PFSK-1 (cell line): ENCODE measurements around the gene PAXX.

Experiments used
- FOXP2 ChIP-seq: optimal IDR thresholded peaks from 2 replicates; pipeline ENCODE3; 2011; ENCODE audit warnings: borderline replicate concordance, control low read depth, inconsistent platforms; ENCODE audit not compliant: insufficient read depth; ENCODE audit errors: extremely low read length, extremely low read depth
- POLR2AphosphoS5 ChIP-seq: IDR thresholded peaks from 2 replicates; pipeline ENCODE4 v1.6.1; 2012; ENCODE audit warnings: low read depth, mild to moderate bottlenecking, control low read depth, low read length, moderate library complexity
- SIN3A ChIP-seq: IDR thresholded peaks from 2 replicates; pipeline ENCODE4 v1.6.1; 2012; ENCODE audit warnings: mild to moderate bottlenecking, low read length, moderate library complexity, borderline replicate concordance; ENCODE audit not compliant: insufficient read depth
- TAF1 ChIP-seq: IDR thresholded peaks from 2 replicates; pipeline ENCODE4 v1.6.1; 2012; ENCODE audit warnings: low read length, control low read depth, borderline replicate concordance; ENCODE audit not compliant: insufficient read depth
- TF ChIP-seq, protein P1 (sequence below), 2 experiments: IDR thresholded peaks; 2 replicates each; pipeline versions ENCODE4 v1.6.1 to v1.8.0; 2011 to 2012; ENCODE audit warnings: low read depth in 2 of 2, low read length in 2 of 2, control low read depth in 1 of 2, inconsistent platforms in 1 of 2, mild to moderate bottlenecking in 1 of 2, moderate library complexity in 1 of 2; ENCODE audit not compliant: insufficient read depth in 1 of 2

PAXX gene

DNA sequence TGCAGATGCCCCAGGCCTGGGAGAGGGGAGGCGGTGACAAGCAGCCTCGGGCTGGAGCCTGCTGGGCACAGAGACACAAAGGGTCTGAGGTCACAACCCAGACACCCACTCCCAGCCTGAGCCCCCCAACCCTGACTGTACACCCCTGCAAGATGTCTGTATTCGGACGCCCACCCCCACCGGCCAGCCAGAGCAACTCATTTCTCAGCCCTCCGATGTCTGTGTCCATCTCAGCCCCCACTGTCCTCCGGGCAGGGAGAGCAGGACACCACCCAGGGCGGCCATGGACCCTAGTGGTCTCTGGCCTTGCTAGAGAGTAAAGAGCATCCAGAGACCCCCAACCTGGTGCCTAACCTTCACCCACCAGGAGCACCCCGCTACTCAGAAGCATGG, 36.3 kb upstream of the PAXX start:
- no peak for TF ChIP-seq TAF1
- TF ChIP-seq, protein P1, sequence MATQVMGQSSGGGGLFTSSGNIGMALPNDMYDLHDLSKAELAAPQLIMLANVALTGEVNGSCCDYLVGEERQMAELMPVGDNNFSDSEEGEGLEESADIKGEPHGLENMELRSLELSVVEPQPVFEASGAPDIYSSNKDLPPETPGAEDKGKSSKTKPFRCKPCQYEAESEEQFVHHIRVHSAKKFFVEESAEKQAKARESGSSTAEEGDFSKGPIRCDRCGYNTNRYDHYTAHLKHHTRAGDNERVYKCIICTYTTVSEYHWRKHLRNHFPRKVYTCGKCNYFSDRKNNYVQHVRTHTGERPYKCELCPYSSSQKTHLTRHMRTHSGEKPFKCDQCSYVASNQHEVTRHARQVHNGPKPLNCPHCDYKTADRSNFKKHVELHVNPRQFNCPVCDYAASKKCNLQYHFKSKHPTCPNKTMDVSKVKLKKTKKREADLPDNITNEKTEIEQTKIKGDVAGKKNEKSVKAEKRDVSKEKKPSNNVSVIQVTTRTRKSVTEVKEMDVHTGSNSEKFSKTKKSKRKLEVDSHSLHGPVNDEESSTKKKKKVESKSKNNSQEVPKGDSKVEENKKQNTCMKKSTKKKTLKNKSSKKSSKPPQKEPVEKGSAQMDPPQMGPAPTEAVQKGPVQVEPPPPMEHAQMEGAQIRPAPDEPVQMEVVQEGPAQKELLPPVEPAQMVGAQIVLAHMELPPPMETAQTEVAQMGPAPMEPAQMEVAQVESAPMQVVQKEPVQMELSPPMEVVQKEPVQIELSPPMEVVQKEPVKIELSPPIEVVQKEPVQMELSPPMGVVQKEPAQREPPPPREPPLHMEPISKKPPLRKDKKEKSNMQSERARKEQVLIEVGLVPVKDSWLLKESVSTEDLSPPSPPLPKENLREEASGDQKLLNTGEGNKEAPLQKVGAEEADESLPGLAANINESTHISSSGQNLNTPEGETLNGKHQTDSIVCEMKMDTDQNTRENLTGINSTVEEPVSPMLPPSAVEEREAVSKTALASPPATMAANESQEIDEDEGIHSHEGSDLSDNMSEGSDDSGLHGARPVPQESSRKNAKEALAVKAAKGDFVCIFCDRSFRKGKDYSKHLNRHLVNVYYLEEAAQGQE (IDR thresholded peaks at IDR 0.05; ENCODE audit: insufficient read depth in 1 of 2, low read depth in 2 of 2, low read length in 2 of 2) = no peak
- no peak for TF ChIP-seq FOXP2
- no peak for TF ChIP-seq SIN3A
- TF ChIP-seq POLR2AphosphoS5 = no peak

DNA sequence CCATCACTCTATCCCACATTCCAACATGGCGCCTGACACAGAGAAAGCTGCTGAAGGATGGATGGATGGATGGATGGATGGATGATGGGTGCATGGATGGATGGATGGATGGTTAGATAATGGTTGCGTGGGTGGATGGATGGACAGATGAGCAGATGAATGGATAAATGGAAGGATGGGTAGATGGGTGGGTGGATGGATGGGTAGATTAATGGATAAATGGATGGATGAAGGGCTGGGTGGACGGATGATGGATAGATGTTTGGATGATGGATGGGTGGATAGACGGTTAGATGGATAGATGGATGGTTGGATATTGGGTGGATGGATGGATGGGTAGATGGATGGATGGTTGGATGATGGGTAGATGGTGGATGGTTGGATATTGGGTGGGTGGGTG, 35.6 kb upstream of the PAXX start:
- TF ChIP-seq POLR2AphosphoS5 = no peak
- TF ChIP-seq, protein P1 (IDR thresholded peaks at IDR 0.05; ENCODE audit: insufficient read depth in 1 of 2, low read depth in 2 of 2, low read length in 2 of 2) = no peak
- TF ChIP-seq TAF1 = no peak
- TF ChIP-seq SIN3A = no peak
- TF ChIP-seq FOXP2 = no peak

DNA sequence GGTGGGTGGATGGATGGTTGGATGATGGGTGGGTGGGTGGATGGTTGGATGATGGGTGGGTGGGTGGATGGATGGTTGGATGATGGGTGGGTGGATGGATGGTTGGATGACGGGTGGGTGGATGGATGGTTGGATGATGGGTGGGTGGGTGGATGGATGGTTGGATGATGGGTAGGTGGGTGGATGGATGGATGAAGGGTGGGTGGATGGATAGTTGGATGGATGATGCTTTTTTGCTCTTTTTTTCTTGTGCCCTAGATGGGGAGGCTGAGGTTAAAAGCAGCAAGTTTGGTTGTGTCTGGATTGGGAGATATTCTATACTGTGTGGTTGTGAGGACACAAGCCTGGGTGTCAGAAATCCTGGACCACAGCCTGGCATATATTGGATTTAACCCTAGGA, 34.8 kb upstream of the PAXX start:
- TF ChIP-seq, protein P1 (IDR thresholded peaks at IDR 0.05; ENCODE audit: insufficient read depth in 1 of 2, low read depth in 2 of 2, low read length in 2 of 2) = no peak
- TF ChIP-seq POLR2AphosphoS5 (no peak), FOXP2 (no peak), SIN3A (no peak), TAF1 (no peak)

DNA sequence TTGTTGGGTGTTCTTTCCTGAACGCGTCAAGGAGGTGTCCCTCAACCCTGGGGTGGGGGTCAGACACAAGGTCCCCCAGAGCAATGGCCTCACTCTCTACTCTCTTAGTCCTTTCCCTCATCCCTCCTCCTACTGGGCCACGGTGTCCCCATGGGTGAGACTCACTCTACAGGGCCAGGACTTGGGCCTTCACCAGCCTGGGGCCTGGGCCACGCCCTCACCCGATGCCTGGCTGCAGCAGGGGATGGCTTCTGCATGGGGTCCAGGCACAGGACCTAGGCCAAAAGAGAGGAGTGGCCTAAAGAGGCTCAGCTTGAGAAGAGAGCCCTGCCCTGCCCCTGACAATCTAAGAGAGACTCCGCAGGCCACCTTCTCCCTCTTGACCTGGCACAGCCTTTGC, 34.3 kb upstream of the PAXX start:
- TF ChIP-seq FOXP2 (no peak), POLR2AphosphoS5 (no peak), SIN3A (no peak), TAF1 (no peak)
- TF ChIP-seq, protein P1 (IDR thresholded peaks at IDR 0.05; ENCODE audit: insufficient read depth in 1 of 2, low read depth in 2 of 2, low read length in 2 of 2) = no peak

DNA sequence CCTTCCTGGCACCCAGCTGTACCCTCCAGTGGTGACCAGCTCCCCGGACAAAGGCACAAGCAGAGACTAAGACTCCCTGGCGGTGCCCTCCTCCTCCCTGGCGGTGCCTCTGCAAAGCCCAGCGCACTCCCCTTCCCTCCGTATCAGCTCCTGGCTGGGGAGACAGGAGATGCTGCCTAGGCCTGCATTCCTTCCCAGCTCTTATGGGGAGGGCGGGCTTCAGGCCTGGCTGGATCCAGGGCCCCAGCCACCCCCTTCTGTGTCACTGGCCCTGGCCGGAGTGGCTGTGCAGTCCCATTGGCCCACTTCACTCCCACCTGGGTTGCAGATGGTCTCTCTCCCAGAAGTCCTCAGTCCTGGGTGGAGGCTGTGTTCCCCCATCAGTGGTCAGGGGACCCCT, 33.7 kb upstream of the PAXX start:
- TF ChIP-seq TAF1 = no peak
